Measurements from ENCODE around the gene MINDY1. TPM values are rescaled to one million over a fixed set of nuclear protein-coding genes. Genes with fewer than 3 reads are reported as not detected.
A peak's percentile ranks its signal among the peaks of the same experiment; 100 is the strongest.

MINDY1 gene
- total and polyA plus RNA-seq, 2 donors (not counting 1 experiment from before 2014, with no cell fraction given), result 7.6 to 16.1 TPM

DNA sequence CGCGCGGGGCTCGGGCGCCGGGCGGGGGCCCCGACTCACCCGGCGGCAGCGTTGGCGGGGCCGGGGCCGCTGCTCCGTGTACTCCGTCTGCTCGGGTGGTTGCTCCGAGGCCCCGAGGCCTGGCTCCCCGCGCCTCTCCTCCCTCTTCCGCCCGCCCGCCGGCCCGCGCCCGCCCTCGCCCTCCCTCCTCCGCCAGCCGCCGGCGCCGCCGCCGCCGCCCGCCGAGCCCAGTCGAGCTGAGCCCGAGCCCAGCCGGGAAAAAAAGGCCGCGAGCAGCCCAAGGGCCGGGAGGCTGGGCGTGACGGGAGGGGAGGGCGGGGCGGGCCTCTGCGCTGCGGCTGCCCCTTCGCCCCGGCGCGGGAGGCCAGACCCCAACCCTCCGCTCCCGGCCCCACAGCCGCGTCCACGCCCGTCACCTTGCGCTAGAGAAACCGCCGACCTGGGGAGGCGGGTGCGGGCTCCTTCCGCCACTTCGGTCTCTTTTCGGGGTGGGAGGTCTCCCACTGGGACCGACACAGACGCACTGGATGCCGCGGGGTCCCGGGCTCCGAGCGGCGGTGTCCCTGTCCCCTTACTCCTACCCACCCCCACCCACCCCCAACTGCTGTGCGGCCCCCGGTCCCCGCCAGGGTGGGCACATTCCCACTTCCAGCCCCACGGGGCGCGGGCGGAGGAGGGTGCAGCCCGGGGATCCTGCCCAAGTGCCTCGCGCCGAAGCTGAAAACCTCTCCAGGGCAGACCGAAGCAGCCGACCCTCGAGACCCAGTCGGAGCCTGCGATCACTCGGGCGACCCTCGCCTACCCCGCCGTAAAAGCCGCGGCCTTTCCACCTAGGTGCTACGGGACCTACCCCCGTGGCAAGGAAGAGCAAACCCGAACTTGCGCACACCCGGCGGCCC lies 31.9 kb downstream of the MINDY1 start, which contains the start of gene CERS2:
Gene CERS2 (minus strand): TSS at position 256 of the 899 bp plus-strand sequence. CDS start 5,745 bp downstream, outside the sequence.
- no peaks in the 10 kb centered on the region for H3K9me3 Mint-ChIP-seq (ENCODE audit: insufficient read depth)
- Histone ChIP-seq H3K36me3 (replicated peaks in 1 of 2; ENCODE audit: control extremely low read depth in 1 of 2, control insufficient read depth in 1 of 2, extremely low read depth in 1 of 2, insufficient read depth in 2 of 2, low read length in 1 of 2) (no peaks in the 10 kb centered on the region), H3K4me3 (ENCODE audit: control extremely low read depth in 1 of 5, extremely low read depth in 1 of 5, insufficient read depth in 1 of 5, low read depth in 2 of 5, low read length in 4 of 5) (peak within 1 kb of the TSS; percentile 58 to 87 (median 82)), H3K79me2 (ENCODE audit: control insufficient read depth, insufficient read depth, low read length) (peaks cover 47% of the 10 kb centered on the region), H2AFZ (ENCODE audit: insufficient read depth, low read depth, low read length, poor library complexity, severe bottlenecking) (peak within 1 kb of the TSS; percentile 88), H3K9me3 (ENCODE audit: control extremely low read depth in 1 of 3, control insufficient read depth in 2 of 3, insufficient read depth in 1 of 3, low read length in 2 of 3) (no peaks in the 10 kb centered on the region), H3K9ac (ENCODE audit: low read length) (peak within 1 kb of the TSS; percentile 89), H3K4me2 (replicated peaks; ENCODE audit: low read depth, low read length, poor library complexity, severe bottlenecking) (peak within 1 kb of the TSS; percentile 96), H4K20me1 (ENCODE audit: control insufficient read depth, insufficient read depth, low read length, poor library complexity, severe bottlenecking) (peaks cover 34% of the 10 kb centered on the region), H3K4me1 (ENCODE audit: control insufficient read depth in 2 of 2, insufficient read depth in 2 of 2, low read length in 2 of 2) (peaks cover 46 to 66% of the 10 kb centered on the region in 2 donors), H3K27me3 (replicated peaks in 1 of 4; ENCODE audit: control extremely low read depth in 1 of 4, control insufficient read depth in 3 of 4, insufficient read depth in 4 of 4, low read length in 3 of 4) (no peaks in the 10 kb centered on the region), H3K27ac (ENCODE audit: low read length in 2 of 2) (peak within 1 kb of the TSS; percentile 65 to 82)
- H3K27me3 Mint-ChIP-seq, result no peaks in the 10 kb centered on the region
- ChIA-PET POLR2A (interaction anchor here (0.6 to 1.3 kb wide), 6 partner anchors 11 to 611 kb away, joined by 3 to 5 read pairs (median 4); partner anchors contain the start of genes MINDY1 and RPRD2), CTCF (interaction anchor here (0.9 to 1.8 kb wide), 4 partner anchors 32 to 156 kb away, joined by 3 to 4 read pairs (median 4); partner anchors contain the start of gene MINDY1)
- TF ChIP-seq, protein P1, sequence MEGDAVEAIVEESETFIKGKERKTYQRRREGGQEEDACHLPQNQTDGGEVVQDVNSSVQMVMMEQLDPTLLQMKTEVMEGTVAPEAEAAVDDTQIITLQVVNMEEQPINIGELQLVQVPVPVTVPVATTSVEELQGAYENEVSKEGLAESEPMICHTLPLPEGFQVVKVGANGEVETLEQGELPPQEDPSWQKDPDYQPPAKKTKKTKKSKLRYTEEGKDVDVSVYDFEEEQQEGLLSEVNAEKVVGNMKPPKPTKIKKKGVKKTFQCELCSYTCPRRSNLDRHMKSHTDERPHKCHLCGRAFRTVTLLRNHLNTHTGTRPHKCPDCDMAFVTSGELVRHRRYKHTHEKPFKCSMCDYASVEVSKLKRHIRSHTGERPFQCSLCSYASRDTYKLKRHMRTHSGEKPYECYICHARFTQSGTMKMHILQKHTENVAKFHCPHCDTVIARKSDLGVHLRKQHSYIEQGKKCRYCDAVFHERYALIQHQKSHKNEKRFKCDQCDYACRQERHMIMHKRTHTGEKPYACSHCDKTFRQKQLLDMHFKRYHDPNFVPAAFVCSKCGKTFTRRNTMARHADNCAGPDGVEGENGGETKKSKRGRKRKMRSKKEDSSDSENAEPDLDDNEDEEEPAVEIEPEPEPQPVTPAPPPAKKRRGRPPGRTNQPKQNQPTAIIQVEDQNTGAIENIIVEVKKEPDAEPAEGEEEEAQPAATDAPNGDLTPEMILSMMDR (IDR thresholded peaks at IDR 0.05), result no peak
- TF ChIP-seq EZH2 (IDR thresholded peaks at IDR 0.05; ENCODE audit: borderline replicate concordance, insufficient read depth, low read depth, low read length, poor library complexity, severe bottlenecking), result no peak
- peak within 1 kb of the TSS; percentile 88 for H3K27ac Mint-ChIP-seq
- ATAC-seq (ENCODE audit: low read depth), result peak; percentile 54
- intact Hi-C loops (cut with micrococcal nuclease), result loop anchor here (5.0 kb wide), 2 partner anchors 82 to 513 kb away; partner anchors contain the start of gene CDC42SE1
- DNase-seq, result peak; percentile 89
- peaks cover 64% of the 10 kb centered on the region for H3K4me1 Mint-ChIP-seq
- peak within 1 kb of the TSS; percentile 88 for H3K4me3 Mint-ChIP-seq
- 5% methylated on average over 77 of the region's 106 CpGs for WGBS (ENCODE audit: insufficient coverage)

Data from B cell (primary cell).